Stimulated activated CD8-positive, alpha-beta memory T cell treated with anti-CD3 and anti-CD28 coated beads, Interleukin-4, amount 100 ng/mL, for 48 hours (primary cell): ENCODE results near the gene KLC1.
"Not testable (repeated sequence)": the region's sequence is repeated elsewhere in the genome, so short reads cannot be mapped to it uniquely, and the experiment has no call there.

Experiments used
- DNase-seq: peaks from one replicate; pipeline ENCODE4 v3.0.0-alpha.2; 2020

The KLC1 gene

GRCh38 chr14:103628684-103629502, at the start of gene KLC1:
Gene KLC1, plus strand, starts transcription at chr14:103629211. Its CDS starts 25,354 bp downstream, at chr14:103654565.
- DNase-seq: peak; percentile 93

- DNase-seq: no peak
Observed at GRCh38 chr14:103581206-103581605, 47.8 kb upstream of the KLC1 start.

- no peak for DNase-seq
Observed at GRCh38 chr14:103581954-103582703, 46.9 kb upstream of the KLC1 start.

GRCh38 chr14:103584326-103584915, 44.6 kb upstream of the KLC1 start:
- DNase-seq: no peak

- DNase-seq: no peak
Observed at GRCh38 chr14:103593577-103593976, 35.4 kb upstream of the KLC1 start.

GRCh38 chr14:103594265-103594664, 34.7 kb upstream of the KLC1 start:
- DNase-seq: no peak

GRCh38 chr14:103597623-103598377, 31.2 kb upstream of the KLC1 start:
- DNase-seq: peak; percentile 29

- DNase-seq: no peak
Observed at GRCh38 chr14:103600503-103600902, 28.5 kb upstream of the KLC1 start.

- DNase-seq: no peak
Observed at GRCh38 chr14:103604620-103605019, 24.4 kb upstream of the KLC1 start.

- DNase-seq: peak; percentile 75
Observed at GRCh38 chr14:103606963-103607668, 21.9 kb upstream of the KLC1 start.

GRCh38 chr14:103607822-103608221, 21.2 kb upstream of the KLC1 start:
- no peak for DNase-seq

GRCh38 chr14:103609081-103609480, 19.9 kb upstream of the KLC1 start:
- not testable (repeated sequence) for DNase-seq

- no peak for DNase-seq
Observed at GRCh38 chr14:103611215-103611614, 17.8 kb upstream of the KLC1 start.

GRCh38 chr14:103613517-103613916, 15.5 kb upstream of the KLC1 start:
- no peak for DNase-seq

GRCh38 chr14:103616635-103617300, 12.2 kb upstream of the KLC1 start:
- DNase-seq: no peak

- DNase-seq: no peak
Observed at GRCh38 chr14:103619057-103619456, 10.0 kb upstream of the KLC1 start.

- no peak for DNase-seq
Observed at GRCh38 chr14:103621860-103622259, 7.2 kb upstream of the KLC1 start.

GRCh38 chr14:103623308-103623707, 5.7 kb upstream of the KLC1 start:
- DNase-seq: no peak

- no peak for DNase-seq
Observed at GRCh38 chr14:103623883-103624482, 5.0 kb upstream of the KLC1 start.

- peak; percentile 45 for DNase-seq
Observed at GRCh38 chr14:103624860-103625259, 4.2 kb upstream of the KLC1 start.
